A549 (cell line): Measurements from ENCODE around the gene TMEM214. TPM values are rescaled to one million over a fixed set of nuclear protein-coding genes. Genes with fewer than 3 reads are reported as not detected.

Experiments used
- ATAC-seq, 2 experiments: fragments of 200-7000 bp in 1 of 2; fragments of >200 bp in 1 of 2; cut with Nextera tagmentation in 1 of 2; cut with Tn5 transposase in 1 of 2; 3 replicates each; pipeline versions ENCODE4 v1.8.0 to v1.9.1; 2018 to 2020; ENCODE audit warnings: mild to moderate bottlenecking in 1 of 2, moderate library complexity in 1 of 2
- CTCF ChIA-PET: fragments of 300-600 bp; sonication (Branson Sonifier 250); formaldehyde crosslinking; extraction: SDS; loops from one replicate; lab custom pipeline; 2021; ENCODE audit warnings: antibody characterized with exemption, inconsistent platforms; lab: Yijun Ruan, JAX
- POLR2A ChIA-PET: fragments of 350-600 bp; formaldehyde crosslinking; extraction: SDS; loops from one replicate; lab custom pipeline; 2021; ENCODE audit warnings: antibody characterized with exemption, inconsistent platforms; lab: Yijun Ruan, JAX
- DNase-seq, 2 experiments: peaks; one replicate each; pipeline versions ENCODE4 v3.0.0 to v3.0.0-alpha.2; 2011 to 2016; ENCODE audit warnings: low read depth in 1 of 2, low spot score in 1 of 2
- FAIRE-seq: peaks from 2 replicates; lab custom pipeline; 2011; peaks lifted over from hg19 to GRCh38; lab: Jason Lieb, UNC
- H3K27ac ChIP-seq, 2 experiments: fragments of >200 bp; sonication (Bioruptor Twin); formaldehyde crosslinking; 3 replicates each; pipeline ENCODE4 v1.5.1; 2016 to 2017
- H3K4me1 ChIP-seq: fragments of >200 bp; sonication (Bioruptor Twin); formaldehyde crosslinking; 3 replicates; pipeline ENCODE4 v1.6.1; 2016
- H3K4me2 ChIP-seq: fragments of >200 bp; sonication (Bioruptor Twin); formaldehyde crosslinking; 3 replicates; pipeline ENCODE4 v1.6.1; 2016
- H3K4me3 ChIP-seq: fragments of >200 bp; sonication (Bioruptor Twin); formaldehyde crosslinking; 3 replicates; pipeline ENCODE4 v1.5.1; 2016
- H3K9me3 ChIP-seq: fragments of >200 bp; sonication (Bioruptor Twin); formaldehyde crosslinking; 3 replicates; pipeline ENCODE4 v1.6.1; 2016
- EHMT2 ChIP-seq: fragments of 200-600 bp; sonication (generic); IDR thresholded peaks from 2 replicates; pipeline ENCODE4 v1.6.1; 2016; ENCODE audit warnings: antibody characterized with exemption, low read depth, mild to moderate bottlenecking, moderate library complexity
- FOSL2 ChIP-seq, 2 experiments: fragments of 450-650 bp in 1 of 2; fragments of >200 bp in 1 of 2; sonication (Bioruptor Twin) in 1 of 2; formaldehyde crosslinking; IDR thresholded peaks; 2 replicates each; pipeline versions ENCODE4 v1.5.0 to v1.6.1; 2016 to 2020; ENCODE audit warnings: mild to moderate bottlenecking in 1 of 2, moderate library complexity in 1 of 2
- FOXS1 ChIP-seq: fragments of 250-450 bp; sonication (Bioruptor Pico); IDR thresholded peaks from 2 replicates; pipeline ENCODE4 v1.5.0; 2020; ENCODE audit warnings: mild to moderate bottlenecking, moderate library complexity
- HDAC2 ChIP-seq: fragments of 200-600 bp; sonication (generic); IDR thresholded peaks from 2 replicates; pipeline ENCODE4 v1.6.1; 2016
- HEYL ChIP-seq: fragments of 250-450 bp; sonication (Bioruptor Pico); IDR thresholded peaks from 2 replicates; pipeline ENCODE4 v1.8.0; 2021; ENCODE audit warnings: mild to moderate bottlenecking, moderate library complexity
- HOXB5 ChIP-seq: fragments of 250-450 bp; sonication (Bioruptor Pico); IDR thresholded peaks from 2 replicates; pipeline ENCODE4 v1.5.0; 2020; ENCODE audit warnings: mild to moderate bottlenecking, moderate library complexity
- JUN ChIP-seq, 2 experiments: fragments of >200 bp; sonication (Bioruptor Twin); formaldehyde crosslinking; IDR thresholded peaks; 2 replicates in 1 of 2; 3 replicates in 1 of 2; pipeline ENCODE4 v1.6.1; 2016 to 2017
- JUNB ChIP-seq: fragments of >200 bp; sonication (Bioruptor Twin); formaldehyde crosslinking; IDR thresholded peaks from 2 replicates; pipeline ENCODE4 v1.6.1; 2016
- KDM1A ChIP-seq: fragments of 200-600 bp; sonication (generic); IDR thresholded peaks from 2 replicates; pipeline ENCODE4 v1.6.1; 2016; ENCODE audit warnings: low read depth, mild to moderate bottlenecking
- NR3C1 ChIP-seq: fragments of >200 bp; sonication (Bioruptor Twin); formaldehyde crosslinking; IDR thresholded peaks from 3 replicates; pipeline ENCODE4 v1.6.1; 2017
- POLR2AphosphoS2 ChIP-seq: conservative IDR thresholded peaks from 2 replicates; pipeline ENCODE4 v1.6.1; 2012; ENCODE audit warnings: low read length, improper control_type of control experiment, inconsistent platforms
- ZSCAN20 ChIP-seq: fragments of 250-450 bp; sonication (Bioruptor Pico); IDR thresholded peaks from 2 replicates; pipeline ENCODE4 v1.8.0; 2022; ENCODE audit warnings: mild to moderate bottlenecking, moderate library complexity
- WGBS: methylation state at CpG from one replicate; pipeline ENCODE4 v1.1.6; 2017; ENCODE audit errors: missing lambda C conversion rate; 5-methylcytosine and 5-hydroxymethylcytosine counted together
- polyA plus RNA-seq, 4 experiments: library from polyadenylated mRNA; depleted of rRNA in 3 of 4; stranded (reverse); fragments of >200 nt; fragmentation: RNase III in 1 of 4; extraction: RNeasy Plus Mini Kit Qiagen cat#74134 plus additional on column Dnase treatment in 1 of 4; gene quantifications; 2 replicates in 3 of 4; 3 replicates in 1 of 4; pipeline ENCODE4 v1.2.3, GENCODE V29; 2011 to 2017
- TF ChIP-seq, protein P1 (sequence below): fragments of >200 bp; sonication (Bioruptor Twin); formaldehyde crosslinking; IDR thresholded peaks from 3 replicates; pipeline ENCODE4 v1.6.1; 2016
- TF ChIP-seq, protein P2 (sequence below): IDR thresholded peaks from 2 replicates; pipeline ENCODE4 v1.6.1; 2012; ENCODE audit warnings: low read depth, borderline replicate concordance
- TF ChIP-seq, protein P3 (sequence below): fragments of 150-350 bp; IDR thresholded peaks from 2 replicates; pipeline ENCODE4 v1.6.1; 2014; ENCODE audit warnings: low read depth, mild to moderate bottlenecking, low read length
- TF ChIP-seq, protein P4 (sequence below): fragments of >200 bp; sonication (Bioruptor Twin); formaldehyde crosslinking; IDR thresholded peaks from 3 replicates; pipeline ENCODE4 v1.5.1; 2016
- TF ChIP-seq, protein P5 (sequence below): IDR thresholded peaks from 2 replicates; pipeline ENCODE4 v1.6.1; 2012
- TF ChIP-seq, protein P6 (sequence below): fragments of 200-600 bp; sonication (generic); IDR thresholded peaks from 2 replicates; pipeline ENCODE4 v1.6.1; 2016; ENCODE audit warnings: antibody characterized with exemption, mild to moderate bottlenecking, moderate library complexity

TMEM214 gene
- polyA plus RNA-seq, 2 of the 4 experiments (the other 2 are of a cell fraction): 54.3 to 74.9 TPM

DNA sequence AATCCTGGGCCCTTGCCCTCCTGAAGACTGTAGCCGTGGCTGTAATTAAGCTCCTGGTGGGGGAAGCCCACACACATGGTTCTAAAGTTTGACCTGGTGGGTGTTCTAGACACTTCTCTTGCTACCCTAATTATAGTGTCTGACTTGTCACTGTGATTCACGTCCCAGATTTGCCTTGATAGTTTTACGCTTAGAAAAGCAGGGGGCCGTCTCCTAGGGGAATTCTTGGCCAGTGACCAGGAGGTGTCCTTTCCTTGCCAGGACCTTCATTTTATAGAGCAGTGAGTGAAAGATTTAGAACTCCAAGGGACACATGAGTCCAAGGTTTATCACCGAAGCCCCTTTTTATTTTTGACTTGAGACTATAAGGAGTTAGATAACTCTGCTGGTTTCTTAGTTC lies 9.0 kb downstream of the TMEM214 start:
- ATAC-seq (no peak), DNase-seq (no peak), FAIRE-seq (no peak)
- ChIA-PET POLR2A (interaction anchor here (1.2 kb wide), 1 partner anchor 9 kb away, joined by 6 read pairs; no protein-coding TSS in a partner anchor), CTCF (interaction anchor here (1.2 to 4.8 kb wide), 5 partner anchors 8 to 196 kb away, joined by 3 to 27 read pairs (median 10); no protein-coding TSS in a partner anchor)
- Histone ChIP-seq H3K4me3 (no peak overlapping the region), H3K27ac (no peak overlapping the region), H3K4me2 (no peak overlapping the region), H3K4me1 (no peaks in the 10 kb centered on the region), H3K9me3 (no peaks in the 10 kb centered on the region)
- no peak for TF ChIP-seq NR3C1
- TF ChIP-seq, protein P1, sequence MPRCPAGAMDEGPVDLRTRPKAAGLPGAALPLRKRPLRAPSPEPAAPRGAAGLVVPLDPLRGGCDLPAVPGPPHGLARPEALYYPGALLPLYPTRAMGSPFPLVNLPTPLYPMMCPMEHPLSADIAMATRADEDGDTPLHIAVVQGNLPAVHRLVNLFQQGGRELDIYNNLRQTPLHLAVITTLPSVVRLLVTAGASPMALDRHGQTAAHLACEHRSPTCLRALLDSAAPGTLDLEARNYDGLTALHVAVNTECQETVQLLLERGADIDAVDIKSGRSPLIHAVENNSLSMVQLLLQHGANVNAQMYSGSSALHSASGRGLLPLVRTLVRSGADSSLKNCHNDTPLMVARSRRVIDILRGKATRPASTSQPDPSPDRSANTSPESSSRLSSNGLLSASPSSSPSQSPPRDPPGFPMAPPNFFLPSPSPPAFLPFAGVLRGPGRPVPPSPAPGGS: no peak
- no peak for TF ChIP-seq JUNB
- TF ChIP-seq HEYL (CRISPR knock-in tag): no peak
- TF ChIP-seq FOXS1 (CRISPR knock-in tag): no peak
- TF ChIP-seq, protein P2, sequence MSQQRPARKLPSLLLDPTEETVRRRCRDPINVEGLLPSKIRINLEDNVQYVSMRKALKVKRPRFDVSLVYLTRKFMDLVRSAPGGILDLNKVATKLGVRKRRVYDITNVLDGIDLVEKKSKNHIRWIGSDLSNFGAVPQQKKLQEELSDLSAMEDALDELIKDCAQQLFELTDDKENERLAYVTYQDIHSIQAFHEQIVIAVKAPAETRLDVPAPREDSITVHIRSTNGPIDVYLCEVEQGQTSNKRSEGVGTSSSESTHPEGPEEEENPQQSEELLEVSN: no peak
- TF ChIP-seq HDAC2: no peak
- no peak for TF ChIP-seq FOSL2 (IDR thresholded peaks at IDR 0.05)
- TF ChIP-seq FOSL2 (CRISPR knock-in tag; IDR thresholded peaks at IDR 0.05): no peak
- TF ChIP-seq POLR2AphosphoS2: no peak
- TF ChIP-seq, protein P3, sequence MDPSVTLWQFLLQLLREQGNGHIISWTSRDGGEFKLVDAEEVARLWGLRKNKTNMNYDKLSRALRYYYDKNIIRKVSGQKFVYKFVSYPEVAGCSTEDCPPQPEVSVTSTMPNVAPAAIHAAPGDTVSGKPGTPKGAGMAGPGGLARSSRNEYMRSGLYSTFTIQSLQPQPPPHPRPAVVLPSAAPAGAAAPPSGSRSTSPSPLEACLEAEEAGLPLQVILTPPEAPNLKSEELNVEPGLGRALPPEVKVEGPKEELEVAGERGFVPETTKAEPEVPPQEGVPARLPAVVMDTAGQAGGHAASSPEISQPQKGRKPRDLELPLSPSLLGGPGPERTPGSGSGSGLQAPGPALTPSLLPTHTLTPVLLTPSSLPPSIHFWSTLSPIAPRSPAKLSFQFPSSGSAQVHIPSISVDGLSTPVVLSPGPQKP: no peak
- TF ChIP-seq, protein P4, sequence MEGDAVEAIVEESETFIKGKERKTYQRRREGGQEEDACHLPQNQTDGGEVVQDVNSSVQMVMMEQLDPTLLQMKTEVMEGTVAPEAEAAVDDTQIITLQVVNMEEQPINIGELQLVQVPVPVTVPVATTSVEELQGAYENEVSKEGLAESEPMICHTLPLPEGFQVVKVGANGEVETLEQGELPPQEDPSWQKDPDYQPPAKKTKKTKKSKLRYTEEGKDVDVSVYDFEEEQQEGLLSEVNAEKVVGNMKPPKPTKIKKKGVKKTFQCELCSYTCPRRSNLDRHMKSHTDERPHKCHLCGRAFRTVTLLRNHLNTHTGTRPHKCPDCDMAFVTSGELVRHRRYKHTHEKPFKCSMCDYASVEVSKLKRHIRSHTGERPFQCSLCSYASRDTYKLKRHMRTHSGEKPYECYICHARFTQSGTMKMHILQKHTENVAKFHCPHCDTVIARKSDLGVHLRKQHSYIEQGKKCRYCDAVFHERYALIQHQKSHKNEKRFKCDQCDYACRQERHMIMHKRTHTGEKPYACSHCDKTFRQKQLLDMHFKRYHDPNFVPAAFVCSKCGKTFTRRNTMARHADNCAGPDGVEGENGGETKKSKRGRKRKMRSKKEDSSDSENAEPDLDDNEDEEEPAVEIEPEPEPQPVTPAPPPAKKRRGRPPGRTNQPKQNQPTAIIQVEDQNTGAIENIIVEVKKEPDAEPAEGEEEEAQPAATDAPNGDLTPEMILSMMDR: no peak
- no peak for TF ChIP-seq EHMT2
- TF ChIP-seq HOXB5 (CRISPR knock-in tag): no peak
- TF ChIP-seq, protein P5, sequence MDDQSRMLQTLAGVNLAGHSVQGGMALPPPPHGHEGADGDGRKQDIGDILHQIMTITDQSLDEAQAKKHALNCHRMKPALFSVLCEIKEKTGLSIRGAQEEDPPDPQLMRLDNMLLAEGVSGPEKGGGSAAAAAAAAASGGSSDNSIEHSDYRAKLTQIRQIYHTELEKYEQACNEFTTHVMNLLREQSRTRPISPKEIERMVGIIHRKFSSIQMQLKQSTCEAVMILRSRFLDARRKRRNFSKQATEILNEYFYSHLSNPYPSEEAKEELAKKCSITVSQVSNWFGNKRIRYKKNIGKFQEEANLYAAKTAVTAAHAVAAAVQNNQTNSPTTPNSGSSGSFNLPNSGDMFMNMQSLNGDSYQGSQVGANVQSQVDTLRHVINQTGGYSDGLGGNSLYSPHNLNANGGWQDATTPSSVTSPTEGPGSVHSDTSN: no peak
- 91% methylated on average over 5 of the region's 5 CpGs for WGBS

DNA sequence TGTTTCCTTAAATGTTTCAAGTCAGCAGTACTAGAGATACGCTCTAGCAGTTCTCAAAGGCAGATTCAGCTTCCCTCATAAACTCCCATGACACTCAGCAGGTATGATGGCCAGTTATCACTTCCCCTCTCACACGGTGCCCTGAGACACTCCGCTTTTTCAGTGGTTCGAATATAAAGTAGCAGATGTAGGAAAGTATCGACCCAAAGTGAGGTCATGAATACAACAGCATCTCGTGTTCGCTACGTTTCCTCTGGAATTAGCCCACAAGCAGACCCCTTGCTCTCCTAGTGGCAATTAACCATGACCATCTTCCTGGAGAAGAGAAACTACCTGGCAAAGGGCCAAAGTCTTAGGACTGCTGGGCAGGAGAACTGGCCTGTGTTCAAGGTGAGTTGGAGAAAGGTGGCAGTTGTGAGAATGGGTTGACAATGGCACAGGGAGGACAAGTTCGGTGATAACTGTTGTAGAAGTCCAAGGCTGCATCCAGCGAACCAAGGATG lies 9.4 kb downstream of the TMEM214 start:
- Histone ChIP-seq H3K4me3 (no peak overlapping the region), H3K4me2 (no peak overlapping the region), H3K4me1 (no peaks in the 10 kb centered on the region)
- ATAC-seq: no peak
- ChIA-PET POLR2A (interaction anchor here (1.0 to 1.2 kb wide), 3 partner anchors 8 to 13 kb away, joined by 3 to 6 read pairs (median 5); partner anchors contain the start of gene TMEM214), CTCF (interaction anchor here (0.6 to 4.8 kb wide), 8 partner anchors 8 to 196 kb away, joined by 3 to 27 read pairs (median 6); partner anchors contain the start of genes AGBL5 and TMEM214)
- TF ChIP-seq JUN (IDR thresholded peaks at IDR 0.05) (no peak), KDM1A (no peak), ZSCAN20 (CRISPR knock-in tag) (no peak), EHMT2 (no peak)
- TF ChIP-seq, protein P3: no peak
- TF ChIP-seq, protein P6, sequence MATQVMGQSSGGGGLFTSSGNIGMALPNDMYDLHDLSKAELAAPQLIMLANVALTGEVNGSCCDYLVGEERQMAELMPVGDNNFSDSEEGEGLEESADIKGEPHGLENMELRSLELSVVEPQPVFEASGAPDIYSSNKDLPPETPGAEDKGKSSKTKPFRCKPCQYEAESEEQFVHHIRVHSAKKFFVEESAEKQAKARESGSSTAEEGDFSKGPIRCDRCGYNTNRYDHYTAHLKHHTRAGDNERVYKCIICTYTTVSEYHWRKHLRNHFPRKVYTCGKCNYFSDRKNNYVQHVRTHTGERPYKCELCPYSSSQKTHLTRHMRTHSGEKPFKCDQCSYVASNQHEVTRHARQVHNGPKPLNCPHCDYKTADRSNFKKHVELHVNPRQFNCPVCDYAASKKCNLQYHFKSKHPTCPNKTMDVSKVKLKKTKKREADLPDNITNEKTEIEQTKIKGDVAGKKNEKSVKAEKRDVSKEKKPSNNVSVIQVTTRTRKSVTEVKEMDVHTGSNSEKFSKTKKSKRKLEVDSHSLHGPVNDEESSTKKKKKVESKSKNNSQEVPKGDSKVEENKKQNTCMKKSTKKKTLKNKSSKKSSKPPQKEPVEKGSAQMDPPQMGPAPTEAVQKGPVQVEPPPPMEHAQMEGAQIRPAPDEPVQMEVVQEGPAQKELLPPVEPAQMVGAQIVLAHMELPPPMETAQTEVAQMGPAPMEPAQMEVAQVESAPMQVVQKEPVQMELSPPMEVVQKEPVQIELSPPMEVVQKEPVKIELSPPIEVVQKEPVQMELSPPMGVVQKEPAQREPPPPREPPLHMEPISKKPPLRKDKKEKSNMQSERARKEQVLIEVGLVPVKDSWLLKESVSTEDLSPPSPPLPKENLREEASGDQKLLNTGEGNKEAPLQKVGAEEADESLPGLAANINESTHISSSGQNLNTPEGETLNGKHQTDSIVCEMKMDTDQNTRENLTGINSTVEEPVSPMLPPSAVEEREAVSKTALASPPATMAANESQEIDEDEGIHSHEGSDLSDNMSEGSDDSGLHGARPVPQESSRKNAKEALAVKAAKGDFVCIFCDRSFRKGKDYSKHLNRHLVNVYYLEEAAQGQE: no peak
- TF ChIP-seq, all 56 proteins: peak for 0
- FAIRE-seq: no peak
- no peak overlapping the region for H3K27ac ChIP-seq
- WGBS: 92% methylated on average over 10 of the region's 10 CpGs
- no peak for DNase-seq
- no peaks in the 10 kb centered on the region for H3K9me3 ChIP-seq
